HEK293 (cell line): ENCODE data around the gene PTPRH.

Experiments
- BCL11A ChIP-seq: fragments of 450-650 bp; formaldehyde crosslinking; IDR thresholded peaks from 2 replicates; pipeline ENCODE4 v1.5.1; 2016; ENCODE audit warnings: low read depth, missing biosample characterization, missing genetic modification characterization
- BCL11B ChIP-seq: fragments of 450-650 bp; formaldehyde crosslinking; IDR thresholded peaks from 2 replicates; pipeline ENCODE4 v1.5.1; 2016; ENCODE audit warnings: low read depth, missing biosample characterization, missing genetic modification characterization
- FEZF1 ChIP-seq: fragments of 450-650 bp; formaldehyde crosslinking; IDR thresholded peaks from 2 replicates; pipeline ENCODE4 v1.5.1; 2016; ENCODE audit warnings: missing biosample characterization, missing genetic modification characterization
- GFI1B ChIP-seq: fragments of 450-650 bp; formaldehyde crosslinking; IDR thresholded peaks from 2 replicates; pipeline ENCODE4 v1.5.1; 2016; ENCODE audit warnings: missing biosample characterization, missing genetic modification characterization
- GLIS1 ChIP-seq: fragments of 450-650 bp; formaldehyde crosslinking; IDR thresholded peaks from 2 replicates; pipeline ENCODE4 v1.5.1; 2016; ENCODE audit warnings: missing biosample characterization, missing genetic modification characterization
- GLIS2 ChIP-seq: fragments of 450-650 bp; formaldehyde crosslinking; IDR thresholded peaks from 2 replicates; pipeline ENCODE4 v1.5.1; 2016; ENCODE audit warnings: missing biosample characterization, missing genetic modification characterization
- HOXC10 ChIP-seq: sonication (generic); formaldehyde crosslinking; IDR thresholded peaks from 2 replicates; pipeline ENCODE4 v1.8.1; 2023; ENCODE audit warnings: mild to moderate bottlenecking, missing genetic modification reagents
- IKZF3 ChIP-seq: fragments of 450-650 bp; IDR thresholded peaks from 2 replicates; pipeline ENCODE4 v1.5.0; 2018; ENCODE audit warnings: missing biosample characterization, mild to moderate bottlenecking, missing genetic modification characterization, moderate library complexity
- KLF1 ChIP-seq: fragments of 450-650 bp; formaldehyde crosslinking; IDR thresholded peaks from 2 replicates; pipeline ENCODE4 v1.5.1; 2016; ENCODE audit warnings: missing biosample characterization, missing genetic modification characterization
- KLF7 ChIP-seq: fragments of 450-650 bp; formaldehyde crosslinking; IDR thresholded peaks from 2 replicates; pipeline ENCODE4 v1.5.1; 2016; ENCODE audit warnings: missing biosample characterization, missing genetic modification characterization, borderline replicate concordance
- KLF9 ChIP-seq: fragments of 450-650 bp; formaldehyde crosslinking; IDR thresholded peaks from 2 replicates; pipeline ENCODE4 v1.5.1; 2016; ENCODE audit warnings: missing biosample characterization, missing genetic modification characterization, low read depth
- MYNN ChIP-seq: fragments of 450-650 bp; formaldehyde crosslinking; IDR thresholded peaks from 2 replicates; pipeline ENCODE4 v1.5.1; 2016; ENCODE audit warnings: missing biosample characterization, missing genetic modification characterization, borderline replicate concordance
- PRDM10 ChIP-seq: fragments of 450-650 bp; formaldehyde crosslinking; IDR thresholded peaks from 2 replicates; pipeline ENCODE4 v1.5.1; 2016; ENCODE audit warnings: missing biosample characterization, missing genetic modification characterization
- SCRT2 ChIP-seq: fragments of 450-650 bp; formaldehyde crosslinking; IDR thresholded peaks from 2 replicates; pipeline ENCODE4 v1.5.1; 2016; ENCODE audit warnings: missing biosample characterization, missing genetic modification characterization
- TCF7L2 ChIP-seq: IDR thresholded peaks from 2 replicates; pipeline ENCODE4 v1.6.1; 2011; ENCODE audit warnings: low read depth, mild to moderate bottlenecking, inconsistent platforms, low read length, moderate library complexity, borderline replicate concordance
- ZBTB10 ChIP-seq: fragments of 450-650 bp; formaldehyde crosslinking; IDR thresholded peaks from 2 replicates; pipeline ENCODE4 v1.5.1; 2016; ENCODE audit warnings: missing biosample characterization, missing genetic modification characterization
- ZEB2 ChIP-seq: fragments of 450-650 bp; formaldehyde crosslinking; IDR thresholded peaks from 2 replicates; pipeline ENCODE4 v1.5.1; 2016; ENCODE audit warnings: missing biosample characterization, missing genetic modification characterization
- ZNF202 ChIP-seq: fragments of 450-650 bp; formaldehyde crosslinking; IDR thresholded peaks from 2 replicates; pipeline ENCODE4 v1.5.1; 2016; ENCODE audit warnings: missing biosample characterization, missing genetic modification characterization, borderline replicate concordance
- ZNF302 ChIP-seq: fragments of 450-650 bp; formaldehyde crosslinking; IDR thresholded peaks from 2 replicates; pipeline ENCODE4 v1.5.1; 2016; ENCODE audit warnings: missing biosample characterization, missing genetic modification characterization, low read depth
- ZNF366 ChIP-seq: fragments of 450-650 bp; formaldehyde crosslinking; conservative IDR thresholded peaks from 2 replicates; pipeline ENCODE4 v1.5.1; 2016; ENCODE audit warnings: missing biosample characterization, missing genetic modification characterization
- ZNF558 ChIP-seq: fragments of 450-650 bp; formaldehyde crosslinking; IDR thresholded peaks from 2 replicates; pipeline ENCODE4 v1.5.1; 2016; ENCODE audit warnings: missing biosample characterization, missing genetic modification characterization
- ZNF660 ChIP-seq: fragments of 450-650 bp; IDR thresholded peaks from 2 replicates; pipeline ENCODE4 v1.5.1; 2018; ENCODE audit warnings: missing biosample characterization, mild to moderate bottlenecking, missing genetic modification characterization

The PTPRH gene

GRCh38 chr19:55206664-55207500 lies 2.4 kb downstream of the PTPRH start (continued):
- TF ChIP-seq GLIS1 (tag by site-specific recombination) (peak; percentile 84), TCF7L2 (no peak), ZNF558 (tag by site-specific recombination) (no peak), ZNF366 (tag by site-specific recombination) (peak; percentile 71), GFI1B (tag by site-specific recombination) (no peak), SCRT2 (tag by site-specific recombination) (peak; percentile 49; the same call in 1 of the 2 replicates), ZNF660 (0 out of 2 replicates have a peak, but pooled peaks have one; percentile 33), ZEB2 (tag by site-specific recombination) (peak; percentile 52; the same call in 1 of the 2 replicates), HOXC10 (CRISPR knock-in tag) (no peak), KLF1 (tag by site-specific recombination) (peak; percentile 98), FEZF1 (tag by site-specific recombination) (peak; percentile 26; the same call in 1 of the 2 replicates), BCL11A (tag by site-specific recombination) (peak; percentile 24; the same call in 1 of the 2 replicates), PRDM10 (tag by site-specific recombination) (peak; percentile 41; the same call in 1 of the 2 replicates), IKZF3 (tag by site-specific recombination) (peak; percentile 50; the same call in 1 of the 2 replicates), KLF7 (tag by site-specific recombination) (peak; percentile 31; the same call in 1 of the 2 replicates), GLIS2 (peak; percentile 66), ZNF202 (tag by site-specific recombination) (no peak), KLF9 (peak; percentile 87), BCL11B (tag by site-specific recombination) (no peak), MYNN (tag by site-specific recombination) (no peak), ZNF302 (tag by site-specific recombination) (no peak), ZBTB10 (tag by site-specific recombination) (peak; percentile 64; the same call in 1 of the 2 replicates)
